Large intestine (tissue), 3 donors: Measurements from ENCODE around the gene KRT85. TPM values are rescaled to one million over a fixed set of nuclear protein-coding genes. Genes with fewer than 3 reads are reported as not detected.

Experiments
- DNase-seq, 2 donors: peaks; one replicate each; pipeline versions ENCODE4 v3.0.0 to v3.0.0-alpha.2; 2013
- H3K27ac ChIP-seq: one replicate; pipeline ENCODE4 v1.5.1; 2013; ENCODE audit warnings: low read length
- H3K27me3 ChIP-seq: 2 replicates; pipeline ENCODE4 v1.6.1; 2013; ENCODE audit warnings: low read length; ENCODE audit not compliant: control insufficient read depth, insufficient read depth
- H3K36me3 ChIP-seq: 2 replicates; pipeline ENCODE4 v1.6.1; 2013; ENCODE audit warnings: low read length; ENCODE audit not compliant: control insufficient read depth, insufficient read depth
- H3K4me1 ChIP-seq: one replicate; pipeline ENCODE4 v1.6.1; 2013; ENCODE audit warnings: low read length; ENCODE audit not compliant: control insufficient read depth, insufficient read depth
- H3K4me3 ChIP-seq: one replicate; pipeline ENCODE4 v1.5.1; 2013; ENCODE audit warnings: low read length
- H3K9me3 ChIP-seq: one replicate; pipeline ENCODE4 v1.6.1; 2013; ENCODE audit warnings: mild to moderate bottlenecking, low read depth, low read length, moderate library complexity; ENCODE audit not compliant: control insufficient read depth
- WGBS: methylation state at CpG from one replicate; pipeline ENCODE4 v1.1.5; 2013; ENCODE audit warnings: low lambda C conversion rate; ENCODE audit not compliant: insufficient coverage; 5-methylcytosine and 5-hydroxymethylcytosine counted together
- polyA plus RNA-seq: library from polyadenylated mRNA; unstranded; fragments of 120-200 nt; gene quantifications from one replicate; pipeline ENCODE4 v1.2.1, GENCODE V29; 2013

Gene KRT85
- polyA plus RNA-seq, 1 donor: 0.03 TPM

DNA sequence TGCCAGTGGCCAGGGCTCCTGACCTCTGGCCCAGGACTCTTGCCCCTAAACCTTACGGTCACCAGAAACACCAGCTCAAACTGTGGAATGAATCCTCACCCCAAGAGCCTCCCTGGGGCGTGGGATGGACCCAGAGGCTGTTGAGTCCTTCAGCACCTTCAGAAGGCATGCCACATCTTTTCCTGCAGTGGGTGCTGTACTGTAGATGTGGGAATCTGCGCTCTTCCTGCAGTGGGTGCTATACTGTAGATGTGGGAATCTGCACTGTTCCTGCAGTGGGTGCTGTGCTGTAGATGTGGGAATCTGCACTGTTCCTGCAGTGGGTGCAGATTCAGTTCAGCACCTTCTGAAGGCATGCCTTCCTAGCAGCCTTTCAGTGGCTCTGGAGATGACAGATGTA lies 37.7 kb upstream of the KRT85 start:
- no peaks in the 10 kb centered on the region for H3K9me3 ChIP-seq
- H3K36me3 ChIP-seq: no peaks in the 10 kb centered on the region
- H3K27me3 ChIP-seq: peaks cover 3% of the 10 kb centered on the region
- no peak overlapping the region for H3K27ac ChIP-seq
- no CpG with 5 or more reads among the region's 3 CpGs for WGBS
- no peak for DNase-seq
- no peaks in the 10 kb centered on the region for H3K4me1 ChIP-seq
- no peak overlapping the region for H3K4me3 ChIP-seq

- Histone ChIP-seq H3K9me3 (no peaks in the 10 kb centered on the region), H3K4me1 (no peaks in the 10 kb centered on the region), H3K27me3 (peaks cover 3% of the 10 kb centered on the region), H3K27ac (no peak overlapping the region), H3K36me3 (no peaks in the 10 kb centered on the region), H3K4me3 (no peak overlapping the region)
- DNase-seq: no peak
- WGBS: no CpG with 5 or more reads among the region's 9 CpGs
Measured at GRCh38 chr12:52403561-52403960, 36.3 kb upstream of the KRT85 start.

GRCh38 chr12:52402873-52403540 lies 35.7 kb upstream of the KRT85 start:
- Histone ChIP-seq H3K27ac (no peak overlapping the region), H3K36me3 (no peaks in the 10 kb centered on the region), H3K27me3 (peaks cover 3% of the 10 kb centered on the region), H3K4me1 (no peaks in the 10 kb centered on the region), H3K9me3 (no peaks in the 10 kb centered on the region), H3K4me3 (no peak overlapping the region)
- WGBS: no CpG with 5 or more reads among the region's 3 CpGs
- DNase-seq: no peak

- DNase-seq: no peak
- Histone ChIP-seq H3K27ac (no peak overlapping the region), H3K36me3 (no peaks in the 10 kb centered on the region), H3K9me3 (no peaks in the 10 kb centered on the region), H3K4me1 (no peaks in the 10 kb centered on the region), H3K27me3 (peaks cover 3% of the 10 kb centered on the region), H3K4me3 (no peak overlapping the region)
- WGBS: no CpG with 5 or more reads among the region's 2 CpGs
Measured at GRCh38 chr12:52402377-52402776, 35.1 kb upstream of the KRT85 start.

GRCh38 chr12:52401926-52402325 lies 34.6 kb upstream of the KRT85 start:
- H3K36me3 ChIP-seq: no peaks in the 10 kb centered on the region
- WGBS: 83% methylated on average over 1 of the region's 4 CpGs
- H3K27me3 ChIP-seq: peaks cover 5% of the 10 kb centered on the region
- no peak for DNase-seq
- H3K4me1 ChIP-seq: no peaks in the 10 kb centered on the region
- H3K27ac ChIP-seq: no peak overlapping the region
- H3K9me3 ChIP-seq: no peaks in the 10 kb centered on the region
- H3K4me3 ChIP-seq: no peak overlapping the region

DNA sequence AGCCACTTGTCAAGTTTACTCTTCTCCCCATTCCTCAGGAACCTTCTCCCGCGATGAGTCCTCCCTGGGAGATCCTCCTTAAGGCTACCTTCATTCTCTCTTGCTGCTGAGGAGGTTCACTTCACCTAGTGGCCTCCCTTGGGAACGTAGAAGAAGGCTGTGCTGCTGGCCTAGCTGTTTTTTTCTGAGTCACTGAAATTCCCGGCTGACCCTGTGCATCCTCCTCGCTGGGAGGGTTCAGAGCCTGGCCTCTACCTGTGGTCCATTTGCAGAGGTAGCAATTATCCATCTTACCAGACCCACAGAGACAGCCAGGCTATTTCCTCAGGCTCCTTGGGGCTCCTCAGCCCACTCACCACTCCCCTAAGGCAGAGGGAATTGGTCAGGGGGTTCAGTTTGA lies 34.2 kb upstream of the KRT85 start:
- WGBS: no CpG with 5 or more reads among the region's 5 CpGs
- H3K36me3 ChIP-seq: no peaks in the 10 kb centered on the region

GRCh38 chr12:52400906-52401305 lies 33.6 kb upstream of the KRT85 start:
- WGBS: no CpG with 5 or more reads among the region's 9 CpGs
- no peak for DNase-seq
- Histone ChIP-seq H3K27me3 (peaks cover 5% of the 10 kb centered on the region), H3K9me3 (no peaks in the 10 kb centered on the region), H3K4me1 (no peaks in the 10 kb centered on the region), H3K4me3 (no peak overlapping the region), H3K27ac (no peak overlapping the region), H3K36me3 (no peaks in the 10 kb centered on the region)

More for the DNA sequence above, 34.2 kb upstream of the KRT85 start:
- Histone ChIP-seq H3K4me3 (no peak overlapping the region), H3K27ac (no peak overlapping the region), H3K4me1 (no peaks in the 10 kb centered on the region), H3K9me3 (no peaks in the 10 kb centered on the region), H3K27me3 (peaks cover 5% of the 10 kb centered on the region)
- DNase-seq: no peak

- Histone ChIP-seq H3K36me3 (no peaks in the 10 kb centered on the region), H3K9me3 (no peaks in the 10 kb centered on the region), H3K4me3 (no peak overlapping the region), H3K27ac (no peak overlapping the region), H3K27me3 (peaks cover 5% of the 10 kb centered on the region), H3K4me1 (no peaks in the 10 kb centered on the region)
- DNase-seq: no peak
- no CpG with 5 or more reads among the region's 16 CpGs for whole genome bisulfite sequencing
Measured at GRCh38 chr12:52399756-52400155, 32.5 kb upstream of the KRT85 start.

- Histone ChIP-seq H3K9me3 (no peaks in the 10 kb centered on the region), H3K4me1 (no peaks in the 10 kb centered on the region), H3K27me3 (peaks cover 5% of the 10 kb centered on the region), H3K36me3 (no peaks in the 10 kb centered on the region), H3K4me3 (no peak overlapping the region), H3K27ac (no peak overlapping the region)
- no peak for DNase-seq
- WGBS: no CpG with 5 or more reads among the region's 1 CpG
Measured at GRCh38 chr12:52398176-52398575, 30.9 kb upstream of the KRT85 start.

DNA sequence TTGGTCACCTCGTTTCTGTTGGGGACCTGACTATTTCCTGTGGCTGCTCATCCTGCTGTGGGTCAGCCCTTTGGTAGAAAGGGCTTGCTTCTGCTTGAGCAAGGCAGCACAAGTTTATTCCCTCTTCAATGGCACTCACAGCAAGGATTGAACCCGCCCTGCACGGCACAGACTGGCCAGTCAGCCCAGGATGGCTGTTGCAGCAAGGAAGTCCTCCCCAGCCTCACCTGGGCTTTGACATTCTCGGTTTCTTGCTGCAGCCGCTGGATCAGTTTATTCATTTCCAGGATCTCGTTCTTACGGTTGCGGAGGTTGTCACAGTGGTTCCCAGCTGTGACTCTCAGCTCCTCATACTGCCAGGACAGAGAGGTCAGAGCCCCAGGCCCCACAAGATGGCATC lies 29.4 kb upstream of the KRT85 start:
- WGBS: no CpG with 5 or more reads among the region's 8 CpGs
- no peak for DNase-seq
- H3K27me3 ChIP-seq: peaks cover 2% of the 10 kb centered on the region
- no peak overlapping the region for H3K27ac ChIP-seq
- no peaks in the 10 kb centered on the region for H3K36me3 ChIP-seq
- H3K9me3 ChIP-seq: no peaks in the 10 kb centered on the region
- H3K4me3 ChIP-seq: no peak overlapping the region
- H3K4me1 ChIP-seq: no peaks in the 10 kb centered on the region

DNA sequence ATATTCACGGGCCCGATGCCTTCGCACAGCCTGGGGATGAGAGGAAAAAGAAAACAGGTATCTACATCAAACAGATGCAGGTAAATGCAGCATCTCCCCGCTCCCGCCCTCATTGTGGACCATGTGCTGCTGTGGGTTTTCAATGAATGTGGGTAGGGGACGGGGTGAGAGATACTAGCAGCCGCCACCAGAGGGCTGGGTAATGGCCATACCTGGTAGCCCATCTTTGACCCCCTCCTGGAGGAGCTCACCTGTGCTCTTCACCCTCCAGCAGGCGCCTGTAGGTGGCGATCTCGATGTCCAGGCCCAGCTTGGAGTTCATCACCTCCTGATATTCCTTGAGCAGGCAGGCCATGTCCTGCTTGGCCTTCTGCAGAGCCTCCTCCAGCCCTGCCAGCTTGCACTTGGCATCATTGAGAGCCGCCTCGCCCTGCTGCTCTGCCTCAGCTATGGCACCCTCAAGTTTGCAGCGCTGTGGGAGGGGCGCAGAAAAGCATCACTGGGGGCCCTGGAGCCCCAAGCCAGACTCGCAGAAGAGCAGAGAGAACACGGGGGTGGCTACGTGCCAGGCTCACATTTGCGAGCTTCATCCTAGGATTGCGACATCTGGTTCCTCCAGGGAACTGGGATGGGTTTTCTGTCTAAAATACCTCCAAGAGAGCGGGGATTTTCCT lies 28.6 kb upstream of the KRT85 start:
- no peak overlapping the region for H3K4me3 ChIP-seq
- no peaks in the 10 kb centered on the region for H3K9me3 ChIP-seq
- H3K36me3 ChIP-seq: no peaks in the 10 kb centered on the region
- DNase-seq: no peak
- no peaks in the 10 kb centered on the region for H3K4me1 ChIP-seq
- no CpG with 5 or more reads among the region's 20 CpGs for WGBS
- no peak overlapping the region for H3K27ac ChIP-seq
- H3K27me3 ChIP-seq: peaks cover 2% of the 10 kb centered on the region
